SW480 (cell line): Measurements from ENCODE around the gene PAOX.

Source experiments
- DNase-seq: peaks from one replicate; pipeline ENCODE4 v3.0.0-alpha.2; 2016; ENCODE audit warnings: low spot score

Gene PAOX

GRCh38 chr10:133440633-133441285 lies 61.7 kb downstream of the PAOX start:
- no peak for DNase-seq
